HepG2 (cell line): ENCODE results near the gene ACTR10. TPM values are rescaled to one million over a fixed set of nuclear protein-coding genes. Genes with fewer than 3 reads are reported as not detected.

Experiments
- AHR ChIP-seq: IDR thresholded peaks from 2 replicates; pipeline ENCODE4 v1.6.1; 2018; ENCODE audit warnings: missing genetic modification reagents, missing compliant biosample characterization
- CBX5 ChIP-seq: sonication (generic); formaldehyde crosslinking; IDR thresholded peaks from 2 replicates; pipeline ENCODE4 v1.4.0; 2020; ENCODE audit warnings: missing genetic modification reagents, borderline replicate concordance
- CCDC6 ChIP-seq: sonication (generic); formaldehyde crosslinking; IDR thresholded peaks from 2 replicates; pipeline ENCODE4 v1.8.1; 2022; ENCODE audit warnings: mild to moderate bottlenecking, missing genetic modification reagents, moderate library complexity
- FOXC1 ChIP-seq: sonication (generic); formaldehyde crosslinking; IDR thresholded peaks from 2 replicates; pipeline ENCODE4 v1.8.0; 2022; ENCODE audit warnings: mild to moderate bottlenecking, missing genetic modification reagents, borderline replicate concordance
- FOXO4 ChIP-seq: sonication (generic); formaldehyde crosslinking; conservative IDR thresholded peaks from 2 replicates; pipeline ENCODE4 v1.8.1; 2023; ENCODE audit warnings: missing genetic modification reagents
- FOXP1 ChIP-seq, 2 experiments: fragments of 450-650 bp in 1 of 2; IDR thresholded peaks; 2 replicates each; pipeline ENCODE4 v1.6.1; 2017 to 2018; ENCODE audit warnings: antibody characterized with exemption in 1 of 2
- HOXA3 ChIP-seq: sonication (generic); formaldehyde crosslinking; IDR thresholded peaks from 2 replicates; pipeline ENCODE4 v1.5.0; 2020; ENCODE audit warnings: missing genetic modification reagents
- ISX ChIP-seq: sonication (generic); formaldehyde crosslinking; conservative IDR thresholded peaks from 2 replicates; pipeline ENCODE4 v1.5.0; 2020; ENCODE audit warnings: missing genetic modification reagents
- JUN ChIP-seq: sonication (generic); formaldehyde crosslinking; IDR thresholded peaks from 2 replicates; pipeline ENCODE4 v1.4.0; 2020; ENCODE audit warnings: mild to moderate bottlenecking, missing genetic modification reagents
- KDM2A ChIP-seq: sonication (generic); formaldehyde crosslinking; IDR thresholded peaks from 2 replicates; pipeline ENCODE4 v1.4.0; 2020; ENCODE audit warnings: low read depth, missing genetic modification reagents, borderline replicate concordance
- KLF9 ChIP-seq: IDR thresholded peaks from 2 replicates; pipeline ENCODE4 v1.6.1; 2016; ENCODE audit warnings: low read depth
- POGZ ChIP-seq: sonication (generic); formaldehyde crosslinking; IDR thresholded peaks from 2 replicates; pipeline ENCODE4 v1.4.0; 2020; ENCODE audit warnings: mild to moderate bottlenecking, missing genetic modification reagents
- RFXAP ChIP-seq: sonication (generic); formaldehyde crosslinking; IDR thresholded peaks from 2 replicates; pipeline ENCODE4 v1.4.0; 2020; ENCODE audit warnings: missing genetic modification reagents, borderline replicate concordance
- RXRA ChIP-seq: sonication (generic); formaldehyde crosslinking; IDR thresholded peaks from 2 replicates; pipeline ENCODE4 v1.5.1; 2020; ENCODE audit warnings: missing genetic modification reagents
- TAF15 ChIP-seq: fragments of 200-400 bp; formaldehyde crosslinking; IDR thresholded peaks from one replicate; pipeline ENCODE4 v1.6.1; 2018; ENCODE audit warnings: mild to moderate bottlenecking, low read depth, low read length; ENCODE audit not compliant: poor library complexity, severe bottlenecking
- TRIM22 ChIP-seq: fragments of 450-650 bp; IDR thresholded peaks from 2 replicates; pipeline ENCODE4 v1.6.1; 2017
- USF2 ChIP-seq, 2 experiments: sonication (generic) in 1 of 2; formaldehyde crosslinking in 1 of 2; IDR thresholded peaks; 2 replicates each; pipeline versions ENCODE4 v1.5.1 to v1.6.1; 2011 to 2020; ENCODE audit warnings: borderline replicate concordance in 1 of 2, low read depth in 1 of 2, low read length in 1 of 2, mild to moderate bottlenecking in 1 of 2, missing genetic modification reagents in 1 of 2, moderate library complexity in 1 of 2
- ZNF263 ChIP-seq: sonication (generic); formaldehyde crosslinking; IDR thresholded peaks from 2 replicates; pipeline ENCODE4 v1.4.0; 2020; ENCODE audit warnings: missing genetic modification reagents
- ZNF746 ChIP-seq: sonication (generic); formaldehyde crosslinking; IDR thresholded peaks from 2 replicates; pipeline ENCODE4 v1.8.0; 2022; ENCODE audit warnings: mild to moderate bottlenecking, missing genetic modification reagents
- polyA plus RNA-seq, 8 experiments: library from polyadenylated mRNA; depleted of rRNA in 3 of 8; stranded (reverse) in 7 of 8; unstranded in 1 of 8; fragments of >200 nt; fragmentation: Illumina TruSeq in 4 of 8; extraction: Trizol in 4 of 8; gene quantifications; 2 replicates each; pipeline versions ENCODE4 v1.2.1 to v1.2.3, GENCODE V29; 2011 to 2016; ENCODE audit warnings: low read depth in 4 of 8, missing spikeins in 1 of 8, mixed read lengths in 1 of 8; ENCODE audit not compliant: insufficient read depth in 1 of 8
- total RNA-seq, 5 experiments: library from RNA; depleted of rRNA; stranded (reverse); fragments of >200 nt; fragmentation: Illumina TruSeq; extraction: Trizol; gene quantifications; 2 replicates each; pipeline ENCODE4 v1.2.3, GENCODE V29; 2016; ENCODE audit warnings: low read depth in 1 of 5
- TF ChIP-seq, protein P1 (sequence below): sonication (generic); formaldehyde crosslinking; IDR thresholded peaks from 2 replicates; pipeline ENCODE4 v1.4.0; 2020; ENCODE audit warnings: mild to moderate bottlenecking, missing genetic modification reagents, borderline replicate concordance
- TF ChIP-seq, protein P2 (sequence below): sonication (generic); formaldehyde crosslinking; IDR thresholded peaks from 2 replicates; pipeline ENCODE4 v1.5.1; 2020; ENCODE audit warnings: missing genetic modification reagents, mild to moderate bottlenecking, borderline replicate concordance

Gene ACTR10
- total and polyA plus RNA-seq, 2 of the 13 experiments (the other 11 are each of a cell fraction or from before 2014, with no cell fraction given) = 30.0 to 41.3 TPM

DNA sequence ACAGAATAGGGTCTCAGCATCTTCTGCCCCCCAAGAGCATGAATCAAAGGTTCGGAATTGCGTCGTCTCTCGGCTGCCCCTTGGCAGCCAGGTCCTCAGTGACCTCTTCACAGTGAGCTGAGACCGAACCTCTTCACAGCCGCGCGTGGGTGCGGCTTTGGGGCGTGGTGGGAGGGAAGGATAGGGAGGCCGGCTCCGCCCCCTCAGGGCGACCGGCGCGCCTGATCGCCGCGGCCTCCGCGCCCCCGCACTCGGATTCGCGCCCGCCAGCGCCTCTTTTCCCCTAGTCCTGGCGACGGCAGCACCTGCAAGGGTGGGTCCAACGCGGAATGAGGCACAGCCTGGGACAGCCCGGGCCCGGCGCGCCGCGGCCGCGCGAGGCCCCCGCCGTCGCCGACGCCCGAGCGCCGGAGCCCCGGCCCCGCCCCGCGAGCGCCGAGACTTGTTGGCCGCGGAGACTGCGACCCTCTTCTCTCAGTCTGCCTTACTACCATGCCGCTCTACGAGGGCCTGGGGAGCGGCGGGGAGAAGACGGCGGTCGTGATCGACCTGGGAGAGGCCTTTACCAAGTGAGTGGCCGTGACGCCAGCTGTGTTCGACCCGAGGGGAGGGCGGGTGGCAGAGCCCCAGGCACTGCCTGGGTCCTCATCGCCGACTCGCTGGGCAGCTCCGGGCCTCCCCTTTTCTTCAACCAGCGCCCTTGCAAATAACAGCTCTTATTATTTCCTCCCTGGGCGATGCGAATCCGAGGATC is at the start of gene ACTR10 (continued):
- TF ChIP-seq TRIM22 (no peak), FOXC1 (CRISPR knock-in tag) (peak; percentile 37; the same call in 1 of the 2 replicates), CBX5 (no peak), USF2 (IDR thresholded peaks at IDR 0.05; ENCODE audit: low read depth, low read length) (no peak), USF2 (CRISPR knock-in tag; IDR thresholded peaks at IDR 0.05; ENCODE audit: borderline replicate concordance) (no peak), FOXP1 (IDR thresholded peaks at IDR 0.05) (no peak), FOXP1 (CRISPR knock-in tag; IDR thresholded peaks at IDR 0.05) (no peak), FOXO4 (no peak), ZNF746 (CRISPR knock-in tag) (no peak), KLF9 (CRISPR knock-in tag) (no peak), JUN (CRISPR knock-in tag) (no peak), RXRA (peak; percentile 19; the same call in 1 of the 2 replicates), RFXAP (CRISPR knock-in tag) (0 out of 2 replicates have a peak, but pooled peaks have one; percentile 4), ISX (CRISPR knock-in tag) (no peak), POGZ (CRISPR knock-in tag) (peak; percentile 46), CCDC6 (peak; percentile 67), ZNF263 (0 out of 2 replicates have a peak, but pooled peaks have one; percentile 26), KDM2A (CRISPR knock-in tag) (peak; percentile 71), HOXA3 (peak; percentile 44), AHR (CRISPR knock-in tag) (no peak), TAF15 (no peak)
- TF ChIP-seq, protein P1, sequence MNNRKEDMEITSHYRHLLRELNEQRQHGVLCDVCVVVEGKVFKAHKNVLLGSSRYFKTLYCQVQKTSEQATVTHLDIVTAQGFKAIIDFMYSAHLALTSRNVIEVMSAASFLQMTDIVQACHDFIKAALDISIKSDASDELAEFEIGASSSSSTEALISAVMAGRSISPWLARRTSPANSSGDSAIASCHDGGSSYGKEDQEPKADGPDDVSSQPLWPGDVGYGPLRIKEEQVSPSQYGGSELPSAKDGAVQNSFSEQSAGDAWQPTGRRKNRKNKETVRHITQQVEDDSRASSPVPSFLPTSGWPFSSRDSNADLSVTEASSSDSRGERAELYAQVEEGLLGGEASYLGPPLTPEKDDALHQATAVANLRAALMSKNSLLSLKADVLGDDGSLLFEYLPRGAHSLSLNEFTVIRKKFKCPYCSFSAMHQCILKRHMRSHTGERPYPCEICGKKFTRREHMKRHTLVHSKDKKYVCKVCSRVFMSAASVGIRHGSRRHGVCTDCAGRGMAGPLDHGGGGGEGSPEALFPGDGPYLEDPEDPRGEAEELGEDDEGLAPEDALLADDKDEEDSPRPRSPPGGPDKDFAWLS (CRISPR knock-in tag) = no peak
- TF ChIP-seq, protein P2, sequence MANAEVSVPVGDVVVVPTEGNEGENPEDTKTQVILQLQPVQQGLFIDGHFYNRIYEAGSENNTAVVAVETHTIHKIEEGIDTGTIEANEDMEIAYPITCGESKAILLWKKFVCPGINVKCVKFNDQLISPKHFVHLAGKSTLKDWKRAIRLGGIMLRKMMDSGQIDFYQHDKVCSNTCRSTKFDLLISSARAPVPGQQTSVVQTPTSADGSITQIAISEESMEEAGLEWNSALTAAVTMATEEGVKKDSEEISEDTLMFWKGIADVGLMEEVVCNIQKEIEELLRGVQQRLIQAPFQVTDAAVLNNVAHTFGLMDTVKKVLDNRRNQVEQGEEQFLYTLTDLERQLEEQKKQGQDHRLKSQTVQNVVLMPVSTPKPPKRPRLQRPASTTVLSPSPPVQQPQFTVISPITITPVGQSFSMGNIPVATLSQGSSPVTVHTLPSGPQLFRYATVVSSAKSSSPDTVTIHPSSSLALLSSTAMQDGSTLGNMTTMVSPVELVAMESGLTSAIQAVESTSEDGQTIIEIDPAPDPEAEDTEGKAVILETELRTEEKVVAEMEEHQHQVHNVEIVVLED = peak; percentile 89
